Choroid plexus epithelial cell (primary cell): Measurements from ENCODE around the gene PKP2.

ENCODE experiments used
- DNase-seq: peaks from one replicate; pipeline ENCODE4 v3.0.0-alpha.2; 2010; ENCODE audit warnings: low read depth
- H3K4me3 ChIP-seq: 2 replicates; pipeline ENCODE4 v1.5.1; 2011; ENCODE audit warnings: low read depth, mild to moderate bottlenecking, control low read depth, low read length, moderate library complexity
- CTCF ChIP-seq: conservative IDR thresholded peaks from 2 replicates; pipeline ENCODE4 v1.5.1; 2011; ENCODE audit warnings: low read depth, mild to moderate bottlenecking, control low read depth, inconsistent platforms, low read length, moderate library complexity

Gene PKP2

GRCh38 chr12:32906399-32907165, 10.0 kb upstream of the PKP2 start:
- TF ChIP-seq CTCF: no peak
- DNase-seq: no peak
- H3K4me3 ChIP-seq: no peak overlapping the region

GRCh38 chr12:32903763-32904162, 7.2 kb upstream of the PKP2 start:
- no peak for TF ChIP-seq CTCF
- H3K4me3 ChIP-seq: no peak overlapping the region
- no peak for DNase-seq

GRCh38 chr12:32903318-32903717, 6.7 kb upstream of the PKP2 start:
- no peak for DNase-seq
- no peak for TF ChIP-seq CTCF
- no peak overlapping the region for H3K4me3 ChIP-seq

- no peak for DNase-seq
- H3K4me3 ChIP-seq: no peak overlapping the region
- TF ChIP-seq CTCF: no peak
Observed at GRCh38 chr12:32902287-32902997, 5.9 kb upstream of the PKP2 start.

DNA sequence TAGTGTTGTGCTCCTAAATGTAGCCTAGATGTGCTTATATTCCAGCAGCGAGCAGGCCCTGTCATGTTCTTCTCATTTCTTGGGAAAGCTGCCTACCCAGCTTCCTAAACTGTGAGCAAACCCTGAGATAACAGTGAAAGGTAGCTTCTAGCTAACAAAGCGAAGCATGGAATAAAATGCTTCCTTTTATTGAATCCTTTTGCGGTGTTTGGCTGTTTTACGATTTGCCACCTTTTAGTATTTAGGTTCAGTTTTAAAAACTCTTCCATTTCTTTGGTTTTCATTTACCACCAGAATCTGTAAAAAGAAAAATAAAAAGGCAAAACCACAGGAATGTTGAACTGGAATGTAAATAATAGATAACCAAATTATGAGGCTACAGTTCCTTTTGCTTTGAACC, 5.0 kb upstream of the PKP2 start:
- H3K4me3 ChIP-seq: no peak overlapping the region

DNA sequence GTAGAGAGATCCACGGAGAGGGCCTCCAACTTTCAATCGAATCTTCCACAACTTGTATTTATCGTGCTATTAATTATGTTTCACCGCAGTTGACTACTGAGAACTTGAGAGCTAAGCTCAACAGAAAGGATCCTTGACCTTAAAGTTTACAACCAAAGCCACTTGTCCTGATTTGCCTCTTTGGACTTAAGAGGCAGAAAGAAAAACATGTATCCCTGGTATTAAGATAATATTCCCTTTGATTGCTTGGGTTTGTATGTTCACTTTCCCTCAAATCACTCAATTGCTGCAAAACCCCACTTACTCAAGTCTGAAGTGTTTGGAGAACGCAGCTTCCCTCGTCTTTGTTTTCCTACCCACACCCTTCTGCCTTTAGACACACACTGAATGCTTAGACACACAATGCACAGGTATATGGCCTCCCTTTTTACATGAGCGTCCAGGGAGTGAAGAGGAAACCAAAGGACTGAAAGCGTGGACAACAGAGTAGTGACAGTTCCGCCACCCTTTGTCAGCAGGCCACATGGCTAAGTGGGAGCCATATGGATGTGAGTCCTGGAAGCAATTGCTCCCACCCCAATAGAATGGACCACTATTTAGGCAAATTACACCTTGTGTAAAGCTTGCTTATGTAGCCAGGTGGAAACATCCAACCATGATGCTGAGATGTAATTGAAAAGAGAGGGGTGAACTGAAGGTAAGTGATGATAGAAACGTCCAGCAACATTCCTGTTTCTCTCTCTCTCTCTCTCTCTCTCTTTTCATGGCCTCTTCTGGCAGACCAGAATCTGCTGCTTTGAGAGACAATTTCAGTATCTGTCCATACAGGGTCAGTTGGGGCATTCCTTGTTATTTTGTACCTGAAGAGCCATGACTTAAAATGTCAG, 1.4 kb upstream of the PKP2 start:
- no peak for DNase-seq
- no peak overlapping the region for H3K4me3 ChIP-seq

More for the DNA sequence above, 5.0 kb upstream of the PKP2 start:
- DNase-seq: peak; percentile 58
- no peak for TF ChIP-seq CTCF

More for the DNA sequence above, 1.4 kb upstream of the PKP2 start:
- no peak for TF ChIP-seq CTCF
